IMR-90 (cell line): ENCODE data around the gene ANO2. TPM values are rescaled to one million over a fixed set of nuclear protein-coding genes. Genes with fewer than 3 reads are reported as not detected.

Source experiments
- ATAC-seq: fragments of 200-7000 bp; cut with Tn5 transposase; 2 replicates; pipeline ENCODE4 v1.9.1; 2020; ENCODE audit warnings: low read depth, mild to moderate bottlenecking, moderate library complexity
- BruUV-seq: library from RNA; stranded (reverse); fragments of 400-500 nt; replicated peaks from 2 replicates; lab custom pipeline; 2021; lab: Mats Ljungman, UMichigan
- CTCF ChIA-PET: fragments of 300-600 bp; formaldehyde crosslinking; extraction: SDS; loops from one replicate; lab custom pipeline; 2021; ENCODE audit warnings: antibody characterized with exemption; lab: Yijun Ruan, JAX
- POLR2A ChIA-PET: fragments of 300-600 bp; sonication (Branson Sonifier 250); formaldehyde crosslinking; loops from one replicate; lab custom pipeline; 2022; ENCODE audit warnings: antibody characterized with exemption; ENCODE audit not compliant: unreplicated experiment; lab: Charles Lee
- DNase-seq: peaks from one replicate; pipeline ENCODE4 v3.0.0; 2013
- H2AFZ ChIP-seq: replicated peaks from 2 replicates; pipeline ENCODE3; 2013; ENCODE audit warnings: low read length, mild to moderate bottlenecking; ENCODE audit not compliant: poor library complexity
- H2AK5ac ChIP-seq: 2 replicates; pipeline ENCODE4 v1.6.1; 2013; ENCODE audit warnings: low read depth, low read length, inconsistent platforms
- H2AK9ac ChIP-seq: replicated peaks from 2 replicates; pipeline ENCODE3; 2013; ENCODE audit warnings: mild to moderate bottlenecking, low read depth, low read length, moderate library complexity; ENCODE audit not compliant: poor library complexity
- H2BK120ac ChIP-seq: 2 replicates; pipeline ENCODE4 v1.6.1; 2013; ENCODE audit warnings: low read depth, low read length, inconsistent platforms
- H2BK15ac ChIP-seq: 3 replicates; pipeline ENCODE4 v1.6.1; 2013; ENCODE audit warnings: low read depth, low read length, inconsistent platforms
- H2BK20ac ChIP-seq: 2 replicates; pipeline ENCODE4 v1.6.1; 2013; ENCODE audit warnings: low read depth, mild to moderate bottlenecking, inconsistent platforms, low read length, moderate library complexity
- H2BK5ac ChIP-seq: 2 replicates; pipeline ENCODE4 v1.6.1; 2013; ENCODE audit warnings: mild to moderate bottlenecking, low read depth, low read length, inconsistent platforms; ENCODE audit not compliant: poor library complexity, severe bottlenecking
- H3K14ac ChIP-seq: replicated peaks from 2 replicates; pipeline ENCODE4 v1.6.1; 2013; ENCODE audit warnings: low read depth, low read length, inconsistent platforms
- H3K18ac ChIP-seq: 2 replicates; pipeline ENCODE4 v1.6.1; 2013; ENCODE audit warnings: low read depth, low read length, control low read depth
- H3K23ac ChIP-seq: 2 replicates; pipeline ENCODE4 v1.6.1; 2013; ENCODE audit warnings: low read depth, low read length, inconsistent platforms
- H3K27ac ChIP-seq: 2 replicates; pipeline ENCODE4 v1.5.1; 2013; ENCODE audit warnings: mild to moderate bottlenecking, control low read depth, low read length; ENCODE audit not compliant: insufficient read depth
- H3K27me3 ChIP-seq: 2 replicates; pipeline ENCODE4 v1.6.1; 2013; ENCODE audit warnings: low read length; ENCODE audit not compliant: control insufficient read depth, insufficient read depth
- H3K36me3 ChIP-seq: 2 replicates; pipeline ENCODE4 v1.6.1; 2013; ENCODE audit warnings: low read length, mixed read lengths; ENCODE audit not compliant: control insufficient read depth, insufficient read depth
- H3K4ac ChIP-seq: 2 replicates; pipeline ENCODE4 v1.6.1; 2013; ENCODE audit warnings: low read depth, low read length, inconsistent platforms
- H3K4me1 ChIP-seq: 2 replicates; pipeline ENCODE4 v1.6.1; 2013; ENCODE audit warnings: low read length, mixed read lengths; ENCODE audit not compliant: control insufficient read depth, insufficient read depth
- H3K4me2 ChIP-seq: 2 replicates; pipeline ENCODE4 v1.6.1; 2013; ENCODE audit warnings: low read depth, mild to moderate bottlenecking, control low read depth, low read length, moderate library complexity
- H3K4me3 ChIP-seq: 2 replicates; pipeline ENCODE4 v1.5.1; 2013; ENCODE audit warnings: low read depth, mild to moderate bottlenecking, control low read depth, low read length, moderate library complexity; ENCODE audit not compliant: insufficient read depth
- H3K56ac ChIP-seq: 2 replicates; pipeline ENCODE4 v1.6.1; 2013; ENCODE audit warnings: low read length, inconsistent platforms; ENCODE audit not compliant: insufficient read depth; ENCODE audit errors: extremely low read depth
- H3K79me1 ChIP-seq, 2 experiments: 2 replicates each; pipeline ENCODE4 v1.6.1; 2013; ENCODE audit warnings: low read length in 2 of 2, inconsistent platforms in 1 of 2, low read depth in 1 of 2
- H3K9ac ChIP-seq: 2 replicates; pipeline ENCODE4 v1.6.1; 2013; ENCODE audit warnings: low read depth, low read length, control low read depth
- H3K9me1 ChIP-seq: 2 replicates; pipeline ENCODE4 v1.6.1; 2013; ENCODE audit warnings: low read length, inconsistent platforms; ENCODE audit not compliant: insufficient read depth
- H3K9me3 ChIP-seq: 2 replicates; pipeline ENCODE4 v1.6.1; 2013; ENCODE audit warnings: low read length; ENCODE audit not compliant: control insufficient read depth, insufficient read depth
- H4K20me1 ChIP-seq: 2 replicates; pipeline ENCODE4 v1.6.1; 2013; ENCODE audit warnings: low read length, inconsistent platforms; ENCODE audit not compliant: insufficient read depth
- H4K5ac ChIP-seq: 2 replicates; pipeline ENCODE4 v1.6.1; 2013; ENCODE audit warnings: mild to moderate bottlenecking, low read depth, low read length, control low read depth
- H4K8ac ChIP-seq, 2 experiments: 2 replicates each; pipeline ENCODE4 v1.6.1; 2013; ENCODE audit warnings: low read depth in 2 of 2, low read length in 2 of 2, control low read depth in 1 of 2, inconsistent platforms in 1 of 2
- H4K91ac ChIP-seq: 2 replicates; pipeline ENCODE4 v1.6.1; 2013; ENCODE audit warnings: low read depth, low read length, inconsistent platforms; ENCODE audit not compliant: insufficient read depth
- BHLHE40 ChIP-seq: fragments of 150-350 bp; IDR thresholded peaks from 2 replicates; pipeline ENCODE4 v1.6.1; 2016; ENCODE audit warnings: mild to moderate bottlenecking, low read depth, low read length
- CEBPB ChIP-seq: IDR thresholded peaks from 2 replicates; pipeline ENCODE4 v1.6.1; 2012; ENCODE audit warnings: low read depth, low read length, improper control_type of control experiment
- CTCF ChIP-seq: conservative IDR thresholded peaks from 2 replicates; pipeline ENCODE4 v1.5.1; 2012; ENCODE audit warnings: mild to moderate bottlenecking, low read depth, low read length, improper control_type of control experiment
- POLR2A ChIP-seq: IDR thresholded peaks from 2 replicates; pipeline ENCODE4 v1.6.1; 2012; ENCODE audit warnings: mild to moderate bottlenecking, low read depth, low read length
- USF2 ChIP-seq: fragments of 150-350 bp; IDR thresholded peaks from 2 replicates; pipeline ENCODE4 v1.6.1; 2017; ENCODE audit warnings: mild to moderate bottlenecking, antibody characterized with exemption, low read length, low read depth
- WGBS, 2 experiments: methylation state at CpG; one replicate each; pipeline versions ENCODE4 v1.1.5 to v1.1.7; 2013; ENCODE audit warnings: missing lambda C conversion rate in 2 of 2; ENCODE audit not compliant: insufficient read length in 1 of 2; ENCODE audit errors: extremely low coverage in 2 of 2; 5-methylcytosine and 5-hydroxymethylcytosine counted together
- dilution Hi-C: fragments of 300-500 bp; cut with HindIII; formaldehyde crosslinking; loops from one replicate; pipeline ENCODE4 v1.14.3; 2018; ENCODE audit warnings: low sequenced_read_pairs; ENCODE audit not compliant: unreplicated experiment
- in situ Hi-C: fragments of 300-500 bp; cut with MboI; formaldehyde crosslinking; loops from 3 replicates; pipeline ENCODE4 v1.14.3; 2019; ENCODE audit warnings: low sequenced_read_pairs, inconsistent platforms, mixed read lengths
- intact Hi-C: fragments of 100-400 bp; cut with micrococcal nuclease; formaldehyde crosslinking; loops from 2 replicates; pipeline ENCODE4 v1.10.0; 2022
- polyA plus RNA-seq, 3 experiments: library from polyadenylated mRNA; depleted of rRNA; stranded (reverse); fragments of >200 nt; gene quantifications; 2 replicates each; pipeline ENCODE4 v1.2.3, GENCODE V29; 2012; ENCODE audit warnings: low replicate concordance in 1 of 3
- total RNA-seq: library from RNA; depleted of rRNA; stranded (reverse); fragments of >200 nt; gene quantifications from 2 replicates; pipeline ENCODE4 v1.2.3, GENCODE V29; 2012

ANO2 gene
- total and polyA plus RNA-seq, 2 of the 4 experiments (the other 2 are of a cell fraction): 0.22 TPM; not detected in 1

GRCh38 chr12:5588591-5588990, 356.5 kb downstream of the ANO2 start:
- no peaks in the 10 kb centered on the region for H3K36me3 ChIP-seq
- no peak overlapping the region for H4K5ac ChIP-seq
- H3K4me1 ChIP-seq: peaks cover 20% of the 10 kb centered on the region
- H2AFZ ChIP-seq: no peak overlapping the region
- H3K14ac ChIP-seq: no peak overlapping the region
- no peaks in the 10 kb centered on the region for H3K9me3 ChIP-seq
- peak; percentile 45 for DNase-seq
- H3K56ac ChIP-seq: no peak overlapping the region
- H2AK9ac ChIP-seq: no peak overlapping the region
- no peaks in the 10 kb centered on the region for H4K20me1 ChIP-seq
- no peaks in the 10 kb centered on the region for H3K79me1 ChIP-seq
- no TSS peak for BruUV-seq
- peaks cover 4% of the 10 kb centered on the region for H3K9me1 ChIP-seq
- no peak overlapping the region for H2AK5ac ChIP-seq
- no peak overlapping the region for H2BK120ac ChIP-seq
- H3K4ac ChIP-seq: no peak overlapping the region
- no peak overlapping the region for H3K4me3 ChIP-seq
- no peak for ATAC-seq
- no peak overlapping the region for H3K23ac ChIP-seq
- TF ChIP-seq CTCF (no peak), POLR2A (no peak), USF2 (no peak), BHLHE40 (no peak), CEBPB (peak; percentile 92)
- peak overlapping the region; percentile 11; the same call in 1 of the 2 replicates for H4K91ac ChIP-seq
- dilution Hi-C loops: no loop called here
- CTCF ChIA-PET: no interaction called here
- H3K9ac ChIP-seq: no peak overlapping the region
- POLR2A ChIA-PET: no interaction called here
- H2BK20ac ChIP-seq: no peak overlapping the region
- 0 out of 4 replicates have a peak overlapping the region, but pooled peaks of 1 of the 2 experiments have one; percentile 12 for H4K8ac ChIP-seq
- no peak overlapping the region for H3K4me2 ChIP-seq
- no CpG with 5 or more reads among the region's 6 CpGs for WGBS, 2 experiments
- peak overlapping the region; percentile 48; the same call in 2 of the 3 replicates for H2BK15ac ChIP-seq
- no peak overlapping the region for H3K27ac ChIP-seq
- intact Hi-C loops: no loop called here
- H2BK5ac ChIP-seq: peak overlapping the region; percentile 76
- H3K27me3 ChIP-seq: peaks cover 3% of the 10 kb centered on the region
- in situ Hi-C loops: no loop called here
- peak overlapping the region; percentile 50; the same call in 1 of the 2 replicates for H3K18ac ChIP-seq
